ENCODE measurements around the gene RRM1. TPM values are rescaled to one million over a fixed set of nuclear protein-coding genes. Genes with fewer than 3 reads are reported as not detected.
"Not testable (repeated sequence)": the region's sequence is repeated elsewhere in the genome, so short reads cannot be mapped to it uniquely, and the experiment has no call there.

The RRM1 gene
- total RNA-seq, 2 experiments from 2014 or later, result 201 to 203 TPM

- CTCF ChIA-PET, result no interaction called here
- Mint-ChIP-seq H3K4me1 (ENCODE audit: low read depth) (no peaks in the 10 kb centered on the region), H3K27me3 (no peaks in the 10 kb centered on the region), H3K9me3 (no peaks in the 10 kb centered on the region), H3K36me3 (peaks cover 24% of the 10 kb centered on the region), H3K27ac (no peak overlapping the region), H3K4me3 (no peak overlapping the region)
- intact Hi-C loops (cut with micrococcal nuclease), result no loop called here
- POLR2A ChIA-PET, result no interaction called here
- DNase-seq, result no peak
Measured at GRCh38 chr11:4146772-4147098, 52.1 kb downstream of the RRM1 start.

GRCh38 chr11:4154503-4154902 is 59.9 kb downstream of the RRM1 start:
- ChIA-PET CTCF (no interaction called here), POLR2A (interaction anchor here (0.5 kb wide), 1 partner anchor 1505 kb away, joined by 3 read pairs; no protein-coding TSS in a partner anchor)
- Mint-ChIP-seq H3K36me3 (no peaks in the 10 kb centered on the region), H3K27me3 (no peaks in the 10 kb centered on the region), H3K4me3 (no peak overlapping the region), H3K4me1 (ENCODE audit: low read depth) (no peaks in the 10 kb centered on the region), H3K9me3 (no peaks in the 10 kb centered on the region), H3K27ac (no peak overlapping the region)
- intact Hi-C loops (cut with micrococcal nuclease), result no loop called here
- no peak for DNase-seq

GRCh38 chr11:4156571-4156970 is 62.0 kb downstream of the RRM1 start:
- intact Hi-C loops (cut with micrococcal nuclease), result no loop called here
- H3K4me1 Mint-ChIP-seq (ENCODE audit: low read depth), result no peaks in the 10 kb centered on the region
- no peaks in the 10 kb centered on the region for H3K27me3 Mint-ChIP-seq
- no peaks in the 10 kb centered on the region for H3K9me3 Mint-ChIP-seq
- POLR2A ChIA-PET, result no interaction called here
- H3K4me3 Mint-ChIP-seq, result no peak overlapping the region
- no peak overlapping the region for H3K27ac Mint-ChIP-seq
- no peaks in the 10 kb centered on the region for H3K36me3 Mint-ChIP-seq
- CTCF ChIA-PET, result no interaction called here
- DNase-seq, result no peak

- H3K27me3 Mint-ChIP-seq; H3K9me3 Mint-ChIP-seq; H3K4me1 Mint-ChIP-seq (ENCODE audit: low read depth); intact Hi-C loops (cut with micrococcal nuclease); H3K36me3 Mint-ChIP-seq; H3K4me3 Mint-ChIP-seq; CTCF ChIA-PET; DNase-seq; POLR2A ChIA-PET; H3K27ac Mint-ChIP-seq: not testable (repeated sequence)
Measured at GRCh38 chr11:4158818-4159217, 64.2 kb downstream of the RRM1 start.

- Mint-ChIP-seq H3K9me3 (no peaks in the 10 kb centered on the region), H3K4me3 (no peak overlapping the region), H3K4me1 (ENCODE audit: low read depth) (no peaks in the 10 kb centered on the region), H3K27ac (no peak overlapping the region), H3K36me3 (no peaks in the 10 kb centered on the region), H3K27me3 (no peaks in the 10 kb centered on the region)
- CTCF ChIA-PET, result interaction anchor here (1.7 kb wide), 1 partner anchor 26 kb away, joined by 4 read pairs; no protein-coding TSS in a partner anchor
- POLR2A ChIA-PET, result no interaction called here
- intact Hi-C loops (cut with micrococcal nuclease), result no loop called here
- DNase-seq, result no peak
Measured at GRCh38 chr11:4161305-4161704, 66.7 kb downstream of the RRM1 start.

- H3K27ac Mint-ChIP-seq, result no peak overlapping the region
- H3K4me1 Mint-ChIP-seq (ENCODE audit: low read depth), result no peaks in the 10 kb centered on the region
- intact Hi-C loops (cut with micrococcal nuclease), result no loop called here
- H3K9me3 Mint-ChIP-seq, result peaks cover 2% of the 10 kb centered on the region
- DNase-seq, result no peak
- ChIA-PET POLR2A (no interaction called here), CTCF (interaction anchor here (1.0 kb wide), 1 partner anchor 23 kb away, joined by 3 read pairs; no protein-coding TSS in a partner anchor)
- no peaks in the 10 kb centered on the region for H3K27me3 Mint-ChIP-seq
- H3K4me3 Mint-ChIP-seq, result no peak overlapping the region
- H3K36me3 Mint-ChIP-seq, result no peaks in the 10 kb centered on the region
Measured at GRCh38 chr11:4164884-4165590, 70.4 kb downstream of the RRM1 start.

- H3K36me3 Mint-ChIP-seq, result no peaks in the 10 kb centered on the region
- POLR2A ChIA-PET, result no interaction called here
- no peaks in the 10 kb centered on the region for H3K27me3 Mint-ChIP-seq
- CTCF ChIA-PET, result no interaction called here
- H3K27ac Mint-ChIP-seq, result no peak overlapping the region
- H3K9me3 Mint-ChIP-seq, result peaks cover 2% of the 10 kb centered on the region
- no peak overlapping the region for H3K4me3 Mint-ChIP-seq
- no peaks in the 10 kb centered on the region for H3K4me1 Mint-ChIP-seq (ENCODE audit: low read depth)
- no peak for DNase-seq
- intact Hi-C loops (cut with micrococcal nuclease), result no loop called here
Measured at GRCh38 chr11:4167292-4167691, 72.7 kb downstream of the RRM1 start.

GRCh38 chr11:4167758-4168157 is 73.2 kb downstream of the RRM1 start:
- Mint-ChIP-seq H3K36me3 (no peaks in the 10 kb centered on the region), H3K27ac (no peak overlapping the region), H3K9me3 (peaks cover 2% of the 10 kb centered on the region), H3K4me3 (no peak overlapping the region), H3K27me3 (no peaks in the 10 kb centered on the region), H3K4me1 (ENCODE audit: low read depth) (no peaks in the 10 kb centered on the region)
- DNase-seq, result no peak
- ChIA-PET CTCF (no interaction called here), POLR2A (no interaction called here)
- intact Hi-C loops (cut with micrococcal nuclease), result no loop called here

- DNase-seq; H3K36me3 Mint-ChIP-seq; intact Hi-C loops (cut with micrococcal nuclease); H3K27me3 Mint-ChIP-seq; H3K27ac Mint-ChIP-seq; H3K4me1 Mint-ChIP-seq (ENCODE audit: low read depth); H3K9me3 Mint-ChIP-seq; H3K4me3 Mint-ChIP-seq; POLR2A ChIA-PET: not testable (repeated sequence)
- CTCF ChIA-PET, result interaction anchor here (1.2 kb wide), 1 partner anchor 11 kb away, joined by 3 read pairs; no protein-coding TSS in a partner anchor
Measured at GRCh38 chr11:4175620-4176350, 81.2 kb downstream of the RRM1 start.

GRCh38 chr11:4178813-4179662 is 84.4 kb downstream of the RRM1 start:
- POLR2A ChIA-PET, result no interaction called here
- intact Hi-C loops (cut with micrococcal nuclease), result no loop called here
- Mint-ChIP-seq H3K36me3 (no peaks in the 10 kb centered on the region), H3K4me3 (no peak overlapping the region), H3K27ac (no peak overlapping the region), H3K4me1 (ENCODE audit: low read depth) (no peaks in the 10 kb centered on the region), H3K9me3 (no peaks in the 10 kb centered on the region), H3K27me3 (peaks cover 5% of the 10 kb centered on the region)
- DNase-seq, result no peak
- CTCF ChIA-PET, result interaction anchor here (2.8 kb wide), 1 partner anchor 8 kb away, joined by 21 read pairs; no protein-coding TSS in a partner anchor

GRCh38 chr11:4180441-4181183 is 86.0 kb downstream of the RRM1 start:
- POLR2A ChIA-PET, result no interaction called here
- H3K4me1 Mint-ChIP-seq (ENCODE audit: low read depth), result no peaks in the 10 kb centered on the region
- CTCF ChIA-PET, result no interaction called here

More at GRCh38 chr11:4180441-4181183, 86.0 kb downstream of the RRM1 start:
- Mint-ChIP-seq H3K27me3 (peaks cover 5% of the 10 kb centered on the region), H3K4me3 (no peak overlapping the region), H3K36me3 (no peaks in the 10 kb centered on the region), H3K9me3 (no peaks in the 10 kb centered on the region), H3K27ac (no peak overlapping the region)
- no peak for DNase-seq
- intact Hi-C loops (cut with micrococcal nuclease), result no loop called here

Data from activated CD4-positive, alpha-beta memory T cell treated with anti-CD3 and anti-CD28 coated beads for 36 hours (primary cell).